Subcutaneous adipose tissue (tissue), 4 donors: ENCODE data around the gene SLC8B1. TPM values are rescaled to one million over a fixed set of nuclear protein-coding genes. Genes with fewer than 3 reads are reported as not detected.

Experiments used
- total RNA-seq, 4 donors: library from RNA; depleted of rRNA; stranded (reverse); fragments of >200 nt; gene quantifications; one replicate each; pipeline ENCODE4 v1.1.0, GENCODE V29; 2016
- TF ChIP-seq, protein P1 (sequence below): fragments of 450-650 bp; IDR thresholded peaks from one replicate; pipeline ENCODE4 v1.5.1; 2016; ENCODE audit warnings: low read depth, mild to moderate bottlenecking, control low read depth, antibody characterized with exemption, moderate library complexity

SLC8B1 gene
- total RNA-seq, 4 donors from 2014 or later, result 16.8 to 53.9 (median 39.1) TPM

DNA sequence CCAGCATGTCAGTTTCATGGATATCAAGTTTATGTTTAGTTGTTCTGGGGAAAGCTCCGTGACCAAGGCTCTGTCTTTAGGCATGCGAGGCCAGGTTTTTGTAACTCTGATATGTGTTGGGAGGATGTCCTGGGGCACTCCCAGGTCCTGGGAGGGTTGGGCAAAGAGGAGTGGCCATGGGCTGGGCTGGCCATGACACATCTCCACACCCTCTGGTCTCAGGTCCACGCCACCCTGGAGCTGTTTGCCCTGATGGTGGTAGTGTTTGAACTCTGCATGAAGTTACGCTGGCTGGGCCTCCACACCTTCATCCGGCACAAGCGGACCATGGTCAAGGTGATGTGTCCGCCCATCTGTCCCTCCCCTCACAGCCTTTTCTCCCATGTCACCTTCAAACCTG, 67.3 kb downstream of the SLC8B1 start:
- TF ChIP-seq, protein P1, sequence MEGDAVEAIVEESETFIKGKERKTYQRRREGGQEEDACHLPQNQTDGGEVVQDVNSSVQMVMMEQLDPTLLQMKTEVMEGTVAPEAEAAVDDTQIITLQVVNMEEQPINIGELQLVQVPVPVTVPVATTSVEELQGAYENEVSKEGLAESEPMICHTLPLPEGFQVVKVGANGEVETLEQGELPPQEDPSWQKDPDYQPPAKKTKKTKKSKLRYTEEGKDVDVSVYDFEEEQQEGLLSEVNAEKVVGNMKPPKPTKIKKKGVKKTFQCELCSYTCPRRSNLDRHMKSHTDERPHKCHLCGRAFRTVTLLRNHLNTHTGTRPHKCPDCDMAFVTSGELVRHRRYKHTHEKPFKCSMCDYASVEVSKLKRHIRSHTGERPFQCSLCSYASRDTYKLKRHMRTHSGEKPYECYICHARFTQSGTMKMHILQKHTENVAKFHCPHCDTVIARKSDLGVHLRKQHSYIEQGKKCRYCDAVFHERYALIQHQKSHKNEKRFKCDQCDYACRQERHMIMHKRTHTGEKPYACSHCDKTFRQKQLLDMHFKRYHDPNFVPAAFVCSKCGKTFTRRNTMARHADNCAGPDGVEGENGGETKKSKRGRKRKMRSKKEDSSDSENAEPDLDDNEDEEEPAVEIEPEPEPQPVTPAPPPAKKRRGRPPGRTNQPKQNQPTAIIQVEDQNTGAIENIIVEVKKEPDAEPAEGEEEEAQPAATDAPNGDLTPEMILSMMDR, result no peak

DNA sequence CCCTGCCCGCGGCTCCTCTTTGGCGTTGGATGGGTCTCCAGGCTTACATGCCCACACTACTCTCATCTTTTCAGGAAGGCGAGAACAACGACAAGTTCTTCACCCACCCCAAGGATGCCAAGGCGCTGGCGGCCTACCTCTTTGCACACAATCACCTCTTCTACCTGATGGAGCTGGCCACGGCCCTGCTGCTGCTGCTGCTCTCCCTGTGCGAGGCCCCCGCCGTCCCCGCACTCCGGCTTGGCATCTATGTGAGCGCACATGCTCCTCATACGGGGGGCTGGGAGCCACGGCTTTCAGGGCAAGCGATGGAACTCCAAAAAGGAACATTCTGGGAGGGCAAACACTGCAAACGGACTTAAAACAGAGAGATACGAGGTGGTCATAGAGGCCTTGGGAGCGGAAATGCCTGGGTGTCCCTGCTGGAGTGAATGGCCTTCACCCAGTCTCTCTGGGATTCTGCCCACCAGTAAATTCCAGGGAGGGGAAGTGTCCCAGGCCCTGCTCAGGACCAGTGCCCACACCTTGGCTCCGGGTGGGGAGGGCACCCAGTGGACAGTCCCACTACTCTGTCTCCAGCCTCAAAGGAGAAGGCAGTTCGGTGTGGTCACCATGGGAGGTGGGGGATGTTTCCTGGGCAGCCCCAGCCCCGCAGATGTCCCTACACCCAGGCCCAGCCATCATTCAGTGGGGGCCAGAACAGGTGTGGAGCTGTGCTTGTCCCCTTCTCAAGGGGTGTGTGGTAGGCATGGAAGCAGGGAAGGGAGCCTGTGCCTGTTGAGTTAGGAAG, 68.6 kb downstream of the SLC8B1 start:
- TF ChIP-seq, protein P1, result no peak

DNA sequence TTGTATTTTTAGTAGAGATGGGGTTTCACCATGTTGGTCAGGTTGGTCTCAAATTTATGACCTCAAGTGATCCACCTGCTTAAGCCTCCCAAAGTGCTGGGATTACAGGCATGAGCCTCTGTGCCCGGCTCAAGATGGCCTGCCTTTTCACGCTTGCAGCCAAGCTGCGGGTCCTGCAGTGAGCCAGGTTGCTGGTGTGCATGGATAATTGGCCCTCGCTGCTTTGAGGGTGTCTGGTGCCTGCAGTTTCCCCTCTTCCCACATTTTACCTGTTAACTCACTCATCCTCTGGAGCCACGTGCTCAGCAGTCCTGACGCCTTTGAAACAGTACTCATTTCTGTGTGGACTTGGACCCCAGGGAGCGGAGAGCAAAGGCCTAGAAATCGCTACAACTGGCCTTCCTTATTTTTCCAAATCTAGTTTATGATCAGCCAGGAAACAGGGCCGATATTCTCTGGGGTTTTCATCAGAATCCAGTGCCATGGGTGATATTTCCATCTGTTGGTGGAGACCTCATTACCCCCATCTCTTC, 71.4 kb downstream of the SLC8B1 start:
- TF ChIP-seq, protein P1, result no peak

DNA sequence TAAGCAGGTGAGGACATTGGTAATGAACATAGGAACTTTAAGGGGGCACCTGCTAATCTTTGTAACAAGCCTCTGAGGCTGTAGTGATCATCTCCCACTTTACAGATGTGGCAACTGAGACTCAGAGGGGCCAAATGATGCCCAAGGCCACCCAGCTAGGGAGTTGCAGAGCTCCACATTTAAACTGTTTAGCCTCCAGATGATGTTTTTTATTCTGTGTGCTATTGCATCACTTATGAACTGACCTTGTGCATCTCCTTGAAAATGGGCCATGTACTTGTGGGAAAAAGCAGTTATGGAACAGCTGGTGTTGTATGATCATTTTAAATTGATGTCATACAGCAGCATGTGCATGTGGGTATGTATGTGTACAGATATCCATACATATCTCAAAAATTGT, 72.2 kb downstream of the SLC8B1 start:
- TF ChIP-seq, protein P1, result no peak

DNA sequence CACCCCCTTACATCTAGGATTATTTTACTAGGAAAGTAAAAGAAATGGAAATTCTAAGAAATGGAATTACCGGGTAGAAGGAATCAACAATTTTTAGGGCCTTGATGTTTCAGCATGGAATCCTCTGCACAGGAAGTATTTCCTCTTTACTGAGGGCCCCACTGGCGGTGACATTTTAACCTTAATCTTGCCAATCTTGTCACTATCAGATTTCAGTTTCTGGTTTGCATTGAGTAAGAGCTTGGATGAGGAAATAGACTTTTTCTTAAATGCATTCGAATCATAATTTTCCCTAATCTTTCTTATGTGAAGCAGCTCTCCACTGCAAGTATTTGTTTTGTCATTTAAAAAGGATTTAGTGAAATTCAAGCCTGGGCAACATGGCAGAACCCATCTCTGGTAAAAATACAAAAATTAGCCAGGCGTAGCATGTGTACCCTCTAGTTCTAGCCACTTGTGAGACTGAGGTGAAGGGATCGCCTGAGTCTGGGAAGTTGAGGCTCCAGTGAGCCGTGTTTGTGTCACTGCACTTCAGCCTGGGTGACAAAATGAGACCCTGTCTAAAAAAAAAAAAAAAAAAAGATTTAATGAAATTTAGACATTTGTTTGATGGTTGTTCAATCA, 73.0 kb downstream of the SLC8B1 start:
- TF ChIP-seq, protein P1, result no peak

DNA sequence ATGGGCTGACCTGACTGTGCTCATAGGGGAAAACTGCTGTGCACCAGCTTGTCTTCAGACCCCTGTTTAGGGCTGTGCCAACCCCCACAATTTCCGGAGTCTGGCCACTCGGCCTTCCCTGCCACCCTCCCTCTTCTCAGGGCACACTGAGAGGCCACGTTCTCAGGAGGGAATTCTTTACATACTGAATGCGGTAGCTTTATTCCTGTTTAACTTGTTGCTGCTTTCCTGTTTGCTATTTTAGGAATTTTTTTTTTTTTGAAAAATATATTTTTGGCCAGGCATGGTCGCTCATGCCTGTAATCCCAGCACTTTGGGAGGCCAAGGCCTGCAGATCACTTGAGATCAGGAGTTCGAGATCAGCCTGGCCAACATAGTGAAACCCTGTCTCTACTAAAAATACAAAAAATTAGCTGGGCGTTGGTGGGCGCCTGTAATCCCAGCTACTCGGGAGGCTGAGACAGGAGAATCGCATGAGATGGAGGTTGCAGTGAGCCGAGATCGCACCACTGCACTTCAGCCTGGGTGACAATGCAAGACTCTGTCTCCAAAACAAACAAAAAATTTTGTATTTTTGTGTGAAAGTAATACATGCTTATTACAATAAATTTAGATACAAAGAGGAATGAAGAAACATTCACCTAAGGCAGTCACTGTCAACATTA, 74.1 kb downstream of the SLC8B1 start:
- TF ChIP-seq, protein P1, result no peak

DNA sequence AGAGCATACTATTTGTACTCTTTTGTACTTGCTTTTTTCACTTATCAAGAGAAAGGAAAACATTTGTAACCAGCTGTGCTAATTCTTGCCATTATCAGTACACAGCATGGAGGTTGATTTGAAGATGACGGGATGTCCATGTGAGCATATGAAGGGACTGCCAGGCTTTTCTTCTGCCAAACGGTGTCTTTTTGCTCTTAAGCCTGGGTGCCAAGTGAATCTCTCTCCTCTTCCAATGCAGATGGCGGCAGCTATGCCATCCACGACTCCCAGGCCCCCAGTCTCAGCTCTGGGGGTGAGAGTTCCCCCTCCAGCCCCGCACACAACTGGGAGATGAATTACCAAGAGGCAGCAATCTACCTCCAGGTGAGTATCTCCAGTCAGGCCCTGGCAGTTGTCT, 74.8 kb downstream of the SLC8B1 start:
- TF ChIP-seq, protein P1, result no peak
